IPS-20b (cell line): Measurements from ENCODE around the gene PLD5.
"Not testable (repeated sequence)": the region's sequence is repeated elsewhere in the genome, so short reads cannot be mapped to it uniquely, and the experiment has no call there.

Experiments
- H3K27ac ChIP-seq: one replicate; pipeline ENCODE4 v1.5.1; 2013; ENCODE audit warnings: low read length
- H3K27me3 ChIP-seq: 2 replicates; pipeline ENCODE4 v1.6.1; 2013; ENCODE audit warnings: mild to moderate bottlenecking, low read length, inconsistent platforms; ENCODE audit not compliant: insufficient read depth
- H3K36me3 ChIP-seq: 2 replicates; pipeline ENCODE4 v1.6.1; 2013; ENCODE audit warnings: low read depth, mild to moderate bottlenecking, inconsistent platforms, low read length, moderate library complexity; ENCODE audit not compliant: insufficient read depth
- H3K4me1 ChIP-seq: 2 replicates; pipeline ENCODE4 v1.6.1; 2013; ENCODE audit warnings: mild to moderate bottlenecking, control low read depth, inconsistent platforms, low read length, moderate library complexity; ENCODE audit not compliant: insufficient read depth
- H3K4me3 ChIP-seq: 2 replicates; pipeline ENCODE4 v1.5.1; 2013; ENCODE audit warnings: mild to moderate bottlenecking, low read length, inconsistent platforms
- H3K9ac ChIP-seq: 2 replicates; pipeline ENCODE4 v1.6.1; 2013; ENCODE audit warnings: low read depth, mild to moderate bottlenecking, inconsistent platforms, low read length, moderate library complexity
- H3K9me3 ChIP-seq: 2 replicates; pipeline ENCODE4 v1.6.1; 2013; ENCODE audit warnings: mild to moderate bottlenecking, low read depth, low read length, inconsistent platforms; ENCODE audit not compliant: insufficient read depth

PLD5 gene

DNA sequence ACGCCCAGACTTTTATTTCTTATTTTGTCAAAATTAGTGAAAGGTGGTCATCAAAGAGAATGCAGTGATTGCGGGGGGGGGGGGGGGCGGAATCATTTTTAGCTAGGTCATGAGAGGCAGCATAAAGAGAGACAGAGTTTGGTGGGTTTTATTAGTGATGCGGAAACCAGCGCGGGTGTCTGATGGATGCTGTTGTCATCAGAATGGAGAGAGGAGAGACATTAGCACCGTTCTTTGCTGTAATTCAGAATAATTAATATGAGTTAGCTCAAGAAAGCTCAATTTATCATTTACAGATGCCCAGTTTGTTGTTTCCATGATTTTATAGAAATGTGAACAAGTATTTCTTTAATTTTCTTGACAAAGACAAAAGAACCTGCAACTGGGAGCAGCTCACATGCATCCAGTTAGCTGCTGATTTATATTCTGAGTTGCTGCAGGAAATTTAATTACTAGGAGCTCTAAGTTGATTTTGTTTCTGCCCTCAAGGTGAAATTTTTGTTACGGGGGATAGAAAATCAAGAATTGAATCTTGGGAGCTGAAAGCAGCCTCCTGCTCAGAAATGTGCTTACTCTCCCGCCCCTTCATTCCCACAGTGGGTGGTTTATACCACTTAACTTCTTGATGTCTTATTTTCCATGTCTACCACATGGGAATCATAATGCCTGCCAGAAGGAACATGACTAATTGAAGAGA lies 392.2 kb downstream of the PLD5 start:
- Histone ChIP-seq H3K36me3 (no peaks in the 10 kb centered on the region), H3K4me3 (no peak overlapping the region), H3K4me1 (no peaks in the 10 kb centered on the region), H3K9me3 (no peaks in the 10 kb centered on the region; the same call in 1 of the 2 replicates), H3K27ac (no peak overlapping the region), H3K27me3 (no peaks in the 10 kb centered on the region), H3K9ac (peak overlapping the region; percentile 5; the same call in 1 of the 2 replicates)

DNA sequence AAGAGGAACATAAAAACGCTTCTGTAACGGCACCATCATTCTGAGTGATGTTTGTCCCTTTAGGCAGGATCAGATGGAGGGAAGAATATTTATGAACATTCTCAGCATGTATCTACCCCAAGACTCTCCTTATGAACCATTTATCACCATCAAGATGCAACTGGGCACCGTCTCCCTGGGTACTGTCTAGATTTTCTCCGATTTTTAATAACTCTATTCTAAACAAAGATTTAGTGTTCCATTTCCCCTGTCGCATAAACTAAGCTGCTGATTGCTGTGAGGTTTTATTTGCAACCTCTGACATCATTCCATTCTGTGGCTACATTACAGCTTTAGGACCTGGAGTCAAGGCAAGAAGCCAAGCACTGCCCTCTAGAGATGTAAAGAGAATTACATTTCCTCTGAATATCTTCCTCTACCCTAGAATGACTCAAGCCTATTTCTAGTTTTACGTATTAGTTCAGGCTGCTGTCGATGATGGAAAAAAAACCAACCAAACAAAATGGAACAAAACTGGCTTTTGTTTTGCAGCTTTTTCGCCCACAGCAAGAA lies 395.5 kb downstream of the PLD5 start:
- no peaks in the 10 kb centered on the region for H3K27me3 ChIP-seq
- no peaks in the 10 kb centered on the region; the same call in 1 of the 2 replicates for H3K9me3 ChIP-seq
- no peaks in the 10 kb centered on the region for H3K36me3 ChIP-seq
- H3K27ac ChIP-seq: no peak overlapping the region
- H3K4me1 ChIP-seq: no peaks in the 10 kb centered on the region
- no peak overlapping the region for H3K4me3 ChIP-seq
- H3K9ac ChIP-seq: no peak overlapping the region

DNA sequence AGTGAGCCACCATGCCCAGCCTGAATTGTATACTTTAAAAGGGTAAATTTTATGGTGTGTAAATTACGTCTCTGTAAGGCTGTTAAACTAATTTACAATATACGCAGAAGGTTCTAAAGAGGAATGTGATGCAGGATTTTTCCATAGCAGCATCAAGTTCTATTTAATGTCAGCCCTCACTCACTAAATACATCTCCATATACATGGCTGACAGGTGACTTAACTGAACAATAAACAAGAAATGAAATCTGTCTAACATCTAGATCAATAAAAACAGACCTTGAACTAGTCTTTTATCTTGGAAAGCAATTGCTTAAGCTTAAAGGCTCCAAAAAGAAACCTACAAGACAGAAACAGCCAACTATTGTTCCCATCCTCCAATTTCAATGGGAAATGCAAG lies 404.1 kb downstream of the PLD5 start:
- no peaks in the 10 kb centered on the region for H3K36me3 ChIP-seq
- no peaks in the 10 kb centered on the region for H3K27me3 ChIP-seq
- H3K9me3 ChIP-seq: no peaks in the 10 kb centered on the region
- no peak overlapping the region for H3K27ac ChIP-seq
- no peaks in the 10 kb centered on the region for H3K4me1 ChIP-seq
- no peak overlapping the region for H3K4me3 ChIP-seq
- no peak overlapping the region for H3K9ac ChIP-seq

DNA sequence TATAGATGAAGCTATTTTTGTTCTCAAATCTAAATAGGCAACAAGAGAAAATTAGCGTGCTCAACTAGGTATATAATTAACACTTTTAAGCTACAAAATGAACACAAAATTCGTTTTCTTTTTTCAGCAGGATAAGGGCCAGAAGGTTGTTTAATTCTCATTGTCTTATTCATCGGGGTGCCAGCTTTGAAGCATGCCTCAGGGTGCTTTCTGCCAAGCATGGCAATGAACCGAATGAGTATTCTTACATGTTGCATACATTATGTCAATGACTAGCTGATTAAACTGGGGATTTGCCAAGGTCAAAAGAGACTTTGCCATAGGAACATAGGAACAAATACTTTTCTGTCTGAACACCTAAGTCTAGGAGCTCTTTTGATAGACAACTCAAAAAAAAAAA lies 423.6 kb downstream of the PLD5 start:
- H3K4me3 ChIP-seq: no peak overlapping the region
- no peaks in the 10 kb centered on the region for H3K27me3 ChIP-seq
- H3K27ac ChIP-seq: no peak overlapping the region
- no peak overlapping the region for H3K9ac ChIP-seq
- H3K9me3 ChIP-seq: no peaks in the 10 kb centered on the region; the same call in 1 of the 2 replicates
- H3K4me1 ChIP-seq: no peaks in the 10 kb centered on the region
- H3K36me3 ChIP-seq: no peaks in the 10 kb centered on the region

DNA sequence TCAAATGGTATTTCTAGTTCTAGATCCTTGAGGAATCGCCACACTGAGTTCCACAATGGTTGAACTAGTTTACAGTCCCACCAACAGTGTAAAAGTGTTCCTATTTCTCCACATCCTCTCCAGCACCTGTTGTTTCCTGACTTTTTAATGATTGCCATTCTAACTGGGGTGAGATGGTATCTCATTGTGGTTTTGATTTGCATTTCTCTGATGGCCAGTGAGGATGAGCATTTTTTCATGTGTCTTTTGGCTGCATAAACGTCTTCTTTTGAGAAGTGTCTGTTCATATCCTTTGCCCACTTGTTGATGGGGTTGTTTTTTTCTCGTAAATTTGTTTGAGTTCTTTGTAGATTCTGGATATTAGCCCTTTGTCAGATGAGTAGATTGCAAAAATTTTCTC lies 427.2 kb downstream of the PLD5 start:
- not testable (repeated sequence) for H3K9ac ChIP-seq, H3K27me3 ChIP-seq, H3K4me1 ChIP-seq, H3K9me3 ChIP-seq, H3K27ac ChIP-seq, H3K4me3 ChIP-seq, H3K36me3 ChIP-seq

DNA sequence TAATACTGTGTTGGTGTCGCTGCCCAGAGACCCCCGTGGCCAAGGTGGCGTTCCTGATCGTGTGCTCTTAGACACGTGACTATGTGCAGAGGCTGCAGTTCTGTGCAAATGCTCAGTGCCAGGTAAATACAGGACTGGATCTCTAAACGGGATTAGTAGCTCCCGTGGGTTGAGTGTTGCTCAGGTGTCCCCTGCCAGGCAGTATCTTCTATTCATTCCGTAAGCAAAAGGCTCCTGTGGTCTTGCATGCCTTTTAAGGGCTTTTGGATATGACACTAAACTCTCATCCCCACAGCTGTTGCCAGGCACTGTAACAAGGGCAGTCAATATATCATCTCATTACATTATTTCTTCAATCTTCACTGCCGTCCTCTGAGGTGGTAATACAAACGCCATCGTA lies 431.4 kb downstream of the PLD5 start:
- H3K9ac ChIP-seq: no peak overlapping the region
- no peaks in the 10 kb centered on the region for H3K4me1 ChIP-seq
- no peak overlapping the region for H3K27ac ChIP-seq
- H3K27me3 ChIP-seq: no peaks in the 10 kb centered on the region
- H3K4me3 ChIP-seq: no peak overlapping the region
- no peaks in the 10 kb centered on the region for H3K9me3 ChIP-seq
- H3K36me3 ChIP-seq: no peaks in the 10 kb centered on the region

DNA sequence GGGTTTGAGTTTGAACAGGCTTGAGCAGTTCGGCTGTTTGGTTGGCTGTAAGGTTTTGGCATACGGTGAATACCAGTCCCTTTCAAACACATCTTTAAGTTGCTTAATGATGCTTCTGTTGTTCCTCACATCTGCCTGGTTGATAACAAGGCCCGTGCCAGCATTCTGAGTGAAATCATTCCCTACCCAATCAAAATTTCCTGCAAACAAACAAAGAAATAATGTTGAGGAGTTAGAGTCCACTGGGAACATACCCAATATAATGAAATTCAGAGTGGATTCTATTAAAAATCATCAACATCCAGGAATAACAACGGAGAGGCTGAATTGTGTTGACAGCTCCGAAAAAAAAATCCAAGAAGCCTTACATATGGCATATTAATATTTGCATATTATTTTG lies 434.6 kb downstream of the PLD5 start:
- no peak overlapping the region for H3K4me3 ChIP-seq
- no peak overlapping the region for H3K9ac ChIP-seq
- no peaks in the 10 kb centered on the region for H3K27me3 ChIP-seq
- H3K27ac ChIP-seq: no peak overlapping the region
- peaks cover 23% of the 10 kb centered on the region for H3K4me1 ChIP-seq
- no peaks in the 10 kb centered on the region for H3K36me3 ChIP-seq
- H3K9me3 ChIP-seq: no peaks in the 10 kb centered on the region

DNA sequence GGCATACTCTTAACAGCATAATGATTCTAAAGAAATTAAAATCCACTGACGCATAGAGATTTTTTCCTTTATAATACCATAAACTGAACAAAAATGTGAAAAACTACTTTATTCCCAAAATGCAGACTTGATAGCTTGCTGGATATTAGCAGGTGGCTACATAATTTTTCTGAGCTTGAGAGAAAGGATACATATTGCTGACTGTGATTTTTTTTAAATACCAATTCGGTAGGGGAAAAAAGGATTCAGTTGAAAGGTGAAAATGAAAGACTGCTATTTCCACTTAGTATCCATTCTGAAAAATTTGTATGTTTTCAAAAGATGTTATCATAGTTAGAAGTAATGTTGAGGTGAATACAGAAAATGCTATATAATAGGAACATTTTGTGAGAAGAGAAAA lies 435.6 kb downstream of the PLD5 start:
- no peaks in the 10 kb centered on the region for H3K27me3 ChIP-seq
- H3K9me3 ChIP-seq: no peaks in the 10 kb centered on the region
- no peak overlapping the region for H3K9ac ChIP-seq
- H3K4me3 ChIP-seq: no peak overlapping the region
- H3K4me1 ChIP-seq: peaks cover 23% of the 10 kb centered on the region
- H3K27ac ChIP-seq: no peak overlapping the region
- H3K36me3 ChIP-seq: no peaks in the 10 kb centered on the region

DNA sequence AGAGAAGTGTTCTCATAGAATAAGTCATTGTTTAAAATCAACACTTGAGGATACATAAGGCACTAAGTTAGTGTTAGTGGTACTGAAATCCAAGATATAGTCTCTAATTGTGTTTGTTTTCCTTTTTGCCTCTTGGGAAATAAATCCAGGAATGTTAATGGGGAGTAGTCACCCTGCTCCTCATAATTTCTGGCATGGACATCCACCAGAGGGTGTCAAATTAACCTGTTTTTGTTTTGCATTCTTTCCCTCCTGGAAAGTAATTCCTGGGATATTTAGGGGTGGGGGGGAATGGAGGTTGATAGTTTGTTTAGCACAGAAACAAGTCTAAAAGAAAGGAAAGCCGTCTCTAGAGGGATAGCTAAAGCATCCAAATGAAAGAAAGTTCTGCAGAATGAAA lies 437.8 kb downstream of the PLD5 start:
- Histone ChIP-seq H3K9me3 (no peaks in the 10 kb centered on the region), H3K4me1 (peaks cover 23% of the 10 kb centered on the region), H3K4me3 (no peak overlapping the region), H3K27ac (no peak overlapping the region), H3K9ac (no peak overlapping the region), H3K36me3 (no peaks in the 10 kb centered on the region), H3K27me3 (no peaks in the 10 kb centered on the region)

DNA sequence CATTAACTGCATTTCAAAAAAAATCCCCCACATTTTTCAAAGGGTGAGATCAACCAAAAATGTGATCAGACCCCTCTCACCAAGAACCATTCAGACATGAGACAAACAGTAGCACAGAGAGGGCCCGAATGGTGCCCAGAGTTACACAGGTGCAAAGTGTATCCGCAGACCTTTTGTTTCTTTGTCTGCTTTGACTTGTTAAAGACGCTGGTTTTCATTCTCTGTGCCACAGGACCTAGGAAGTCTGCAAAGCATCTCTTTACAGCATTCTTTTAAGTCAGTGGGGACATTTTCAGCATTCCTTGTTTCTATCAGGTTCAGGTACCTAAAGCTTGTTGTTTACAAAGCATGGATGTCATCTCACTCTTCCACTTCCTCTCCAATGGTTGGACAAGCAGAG lies 438.4 kb downstream of the PLD5 start:
- H3K9me3 ChIP-seq: no peaks in the 10 kb centered on the region
- no peak overlapping the region for H3K27ac ChIP-seq
- no peak overlapping the region for H3K4me3 ChIP-seq
- H3K9ac ChIP-seq: no peak overlapping the region
- no peaks in the 10 kb centered on the region for H3K27me3 ChIP-seq
- no peaks in the 10 kb centered on the region for H3K36me3 ChIP-seq
- H3K4me1 ChIP-seq: peaks cover 25% of the 10 kb centered on the region

DNA sequence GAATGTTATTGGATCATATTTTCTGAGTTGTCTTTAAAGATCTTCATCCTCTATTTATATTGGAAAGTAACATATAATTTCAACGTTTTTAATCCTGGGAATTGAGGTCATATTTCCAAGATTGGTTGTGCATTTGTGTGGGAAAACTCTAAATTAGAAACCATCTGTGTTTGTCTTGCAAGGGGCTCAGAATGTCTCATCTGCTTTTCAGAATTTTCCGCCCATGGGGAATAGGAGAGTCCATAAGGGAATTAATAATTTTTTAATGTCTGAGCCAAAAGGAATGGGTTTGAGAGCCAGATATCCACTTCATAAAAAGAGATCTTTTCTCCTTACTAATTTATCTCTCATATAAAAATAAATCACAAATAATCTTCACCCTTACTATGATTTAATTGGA lies 440.8 kb downstream of the PLD5 start:
- no peaks in the 10 kb centered on the region for H3K9me3 ChIP-seq
- H3K27me3 ChIP-seq: no peaks in the 10 kb centered on the region
- H3K4me3 ChIP-seq: no peak overlapping the region
- no peak overlapping the region for H3K9ac ChIP-seq
- H3K36me3 ChIP-seq: no peaks in the 10 kb centered on the region
- peaks cover 25% of the 10 kb centered on the region for H3K4me1 ChIP-seq
- H3K27ac ChIP-seq: no peak overlapping the region

DNA sequence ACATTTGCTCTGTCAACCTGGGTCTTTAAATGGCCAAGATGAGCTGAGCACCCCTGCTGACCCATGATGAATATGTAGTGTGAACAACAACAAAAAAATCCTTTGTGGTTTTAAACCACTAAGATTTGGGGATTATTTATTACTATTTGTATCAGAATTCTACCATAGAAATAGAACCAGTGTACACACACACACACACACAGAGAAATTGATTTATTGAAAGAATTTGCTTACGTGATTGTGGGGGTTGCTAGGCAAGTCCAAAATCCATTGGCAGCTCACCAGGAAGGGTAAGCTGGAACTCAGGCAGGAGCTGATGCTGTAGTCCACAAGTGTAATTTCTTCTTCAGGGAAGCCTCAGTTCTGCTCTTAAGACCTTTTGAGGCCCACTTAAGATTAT lies 443.1 kb downstream of the PLD5 start:
- Histone ChIP-seq H3K9me3 (no peaks in the 10 kb centered on the region), H3K27ac (no peak overlapping the region), H3K4me1 (peaks cover 14% of the 10 kb centered on the region), H3K4me3 (no peak overlapping the region), H3K9ac (no peak overlapping the region), H3K27me3 (no peaks in the 10 kb centered on the region), H3K36me3 (no peaks in the 10 kb centered on the region)
